Stimulated activated CD8-positive, alpha-beta memory T cell treated with anti-CD3 and anti-CD28 coated beads, Interleukin-2, amount 100 ng/mL, for 1 hour (primary cell): ENCODE measurements around the gene SERINC5.
"Not testable (repeated sequence)": the region's sequence is repeated elsewhere in the genome, so short reads cannot be mapped to it uniquely, and the experiment has no call there.

Experiments used
- DNase-seq, 2 donors: peaks; one replicate each; pipeline ENCODE4 v3.0.0-alpha.2; 2020; ENCODE audit warnings: low read depth in 2 of 2

The SERINC5 gene

GRCh38 chr5:80198399-80198798 is 57.4 kb downstream of the SERINC5 start:
- no peak for DNase-seq

GRCh38 chr5:80195837-80196400 is 59.9 kb downstream of the SERINC5 start:
- no peak for DNase-seq

GRCh38 chr5:80194468-80194867 is 61.4 kb downstream of the SERINC5 start:
- no peak for DNase-seq

GRCh38 chr5:80193401-80193800 is 62.4 kb downstream of the SERINC5 start:
- no peak for DNase-seq

DNA sequence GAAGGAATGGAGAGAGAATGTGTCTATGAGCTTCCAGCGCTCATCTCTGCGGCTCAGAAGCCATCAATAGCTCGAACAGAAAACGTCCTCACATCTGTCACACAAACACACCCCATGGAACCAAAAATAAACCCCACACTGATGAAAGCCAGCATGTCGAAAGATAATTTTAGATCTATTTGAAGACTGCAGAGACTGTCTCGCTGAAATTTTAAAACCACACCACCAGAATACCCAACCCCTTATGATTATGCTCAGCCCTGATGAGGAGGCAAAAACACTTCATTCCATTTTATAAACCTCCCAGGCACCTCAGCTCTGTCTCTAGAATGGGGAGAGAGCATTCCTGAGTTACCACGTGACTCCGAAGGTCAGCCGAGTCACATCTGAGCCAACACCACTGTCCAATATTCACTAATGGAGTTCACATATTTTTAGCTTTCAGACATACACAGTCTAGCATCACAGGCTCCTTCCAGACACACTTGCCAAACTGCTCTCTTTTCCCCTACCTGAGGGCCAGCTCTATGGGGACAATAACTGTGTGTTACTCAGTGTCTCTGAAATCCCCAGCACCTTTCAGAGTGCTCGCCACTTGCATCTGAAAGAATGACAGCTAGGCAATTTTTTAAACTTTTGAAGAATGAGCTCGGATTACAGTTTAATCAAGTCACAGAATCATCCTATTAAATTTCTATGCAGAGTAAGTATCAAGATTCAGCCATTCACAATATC is 63.2 kb downstream of the SERINC5 start:
- no peak for DNase-seq

DNA sequence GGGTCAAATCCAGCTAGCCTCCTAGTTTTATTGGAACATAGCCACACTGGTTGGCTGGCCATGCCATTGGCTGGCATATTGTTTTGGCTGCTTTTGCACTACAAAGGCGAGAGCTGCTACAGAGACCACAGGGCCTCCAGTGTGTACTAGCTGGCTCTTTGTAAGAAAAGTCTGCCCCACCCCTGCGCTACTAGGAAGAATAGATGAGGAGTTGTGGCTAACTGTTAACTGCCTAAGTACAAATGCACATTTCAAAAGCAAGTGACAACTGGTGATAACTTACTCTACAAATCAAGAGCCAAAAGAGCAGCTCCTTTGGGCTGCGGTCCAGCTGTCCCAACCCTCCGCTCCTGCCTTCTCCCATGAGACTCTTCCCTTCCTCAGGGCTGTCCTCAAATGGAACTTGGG is 63.9 kb downstream of the SERINC5 start:
- peak in 1 of 2 donors; percentile 26 for DNase-seq

- no peak for DNase-seq
Observed at GRCh38 chr5:80191397-80191796, 64.5 kb downstream of the SERINC5 start.

DNA sequence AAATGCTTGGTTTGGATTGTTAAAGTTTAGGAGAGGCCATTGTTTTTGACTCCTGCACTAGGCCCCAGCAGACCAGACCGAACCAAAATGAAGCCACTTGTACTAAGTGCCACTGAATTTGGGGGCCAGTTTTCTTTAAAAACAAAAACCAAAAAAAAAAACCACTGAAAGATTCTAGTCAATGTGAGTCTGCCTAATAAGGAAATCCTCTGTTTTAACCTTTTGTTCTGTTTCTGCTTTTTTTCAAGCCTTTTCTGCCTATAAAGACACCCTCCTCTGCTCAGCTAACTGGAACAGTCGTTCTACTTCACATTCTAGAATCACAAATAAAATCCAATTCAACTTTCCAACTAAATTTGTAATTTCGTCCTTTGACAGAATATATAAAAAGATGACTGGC is 64.9 kb downstream of the SERINC5 start:
- DNase-seq: no peak

DNA sequence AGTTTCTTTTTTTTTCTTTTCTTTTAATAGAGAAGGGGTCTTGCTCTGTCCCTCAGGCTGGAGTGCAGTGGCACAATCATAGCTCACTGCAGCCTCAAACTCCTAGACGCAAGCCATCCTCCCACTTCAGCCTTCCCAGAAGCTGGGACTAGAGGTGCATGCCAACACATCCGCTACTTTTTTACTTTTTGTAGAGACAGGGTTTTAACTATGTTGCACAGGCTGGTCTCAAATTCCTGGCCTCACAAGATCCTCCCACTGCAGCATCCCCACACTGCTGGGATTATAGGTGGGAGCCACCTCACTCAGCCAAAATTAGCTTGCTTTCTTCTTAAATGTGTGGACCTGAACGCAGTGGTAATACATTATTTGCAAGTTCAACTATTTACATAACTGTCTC is 66.1 kb downstream of the SERINC5 start:
- no peak for DNase-seq

- DNase-seq: no peak
Observed at GRCh38 chr5:80189201-80189600, 66.6 kb downstream of the SERINC5 start.

GRCh38 chr5:80187421-80188090 is 68.3 kb downstream of the SERINC5 start:
- DNase-seq: no peak

- DNase-seq: not testable (repeated sequence)
Observed at GRCh38 chr5:80185535-80185934, 70.3 kb downstream of the SERINC5 start.

GRCh38 chr5:80185095-80185494 is 70.8 kb downstream of the SERINC5 start:
- no peak for DNase-seq

DNA sequence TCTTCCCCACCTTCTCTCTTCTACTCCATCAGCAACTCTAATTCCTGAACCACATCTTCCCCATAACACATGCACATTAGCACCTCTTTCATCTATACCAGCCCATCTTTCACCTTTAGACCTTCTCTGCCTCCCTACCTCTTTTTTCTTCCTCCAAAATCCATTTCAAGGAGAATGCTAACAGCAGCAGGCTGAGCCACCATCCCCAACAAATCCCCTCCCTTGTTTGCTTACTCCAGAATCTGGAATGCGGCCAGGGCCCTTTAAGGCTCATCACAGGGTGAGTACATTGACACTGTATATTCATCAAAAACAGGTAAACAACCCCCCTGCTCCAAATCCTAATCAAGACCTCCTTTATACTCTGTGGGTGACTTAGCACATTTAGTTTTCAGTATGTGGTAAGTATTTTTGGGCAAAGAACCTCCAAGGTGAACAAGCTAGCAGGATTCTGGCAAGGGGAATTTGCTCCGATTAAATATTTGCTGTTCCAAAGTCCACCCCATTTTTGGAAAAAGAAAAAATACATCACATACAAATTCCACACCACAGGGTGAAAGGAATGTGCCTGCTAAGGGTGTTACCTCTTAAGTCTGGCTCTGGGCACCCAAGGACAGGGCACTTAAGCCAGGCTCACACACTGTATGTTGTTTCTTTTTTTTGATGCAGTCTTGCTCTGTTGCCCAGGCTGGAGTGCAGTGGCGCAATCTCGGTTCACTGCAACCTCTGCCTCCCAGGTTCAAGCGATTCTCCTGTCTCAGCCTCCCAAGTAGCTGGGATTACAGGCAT is 71.4 kb downstream of the SERINC5 start:
- DNase-seq: no peak

GRCh38 chr5:80183728-80184234 is 72.1 kb downstream of the SERINC5 start:
- not testable (repeated sequence) for DNase-seq

- DNase-seq: no peak
Observed at GRCh38 chr5:80182809-80183580, 72.9 kb downstream of the SERINC5 start.

- DNase-seq: no peak
Observed at GRCh38 chr5:80181618-80182211, 74.1 kb downstream of the SERINC5 start.

DNA sequence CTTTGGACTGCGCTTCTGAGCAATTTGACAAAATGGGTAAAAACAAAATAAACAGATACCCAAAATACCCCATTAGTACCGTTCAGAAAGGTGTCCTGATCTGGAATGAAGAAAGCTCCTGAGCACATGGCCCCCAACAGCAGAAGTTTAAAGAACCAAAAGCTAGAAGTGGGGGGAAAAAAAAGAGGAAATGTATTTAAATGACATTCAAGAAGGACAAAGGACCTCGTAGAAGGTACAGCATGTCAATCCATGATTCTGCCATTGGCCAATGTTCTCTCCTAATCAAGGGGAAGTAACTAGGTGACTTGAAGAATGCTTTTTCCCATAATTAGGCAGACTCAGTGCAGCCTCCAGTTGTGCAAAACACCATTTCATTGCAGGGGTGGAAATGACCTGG is 78.6 kb downstream of the SERINC5 start:
- no peak for DNase-seq

- no peak for DNase-seq
Observed at GRCh38 chr5:80175337-80175736, 80.5 kb downstream of the SERINC5 start.

DNA sequence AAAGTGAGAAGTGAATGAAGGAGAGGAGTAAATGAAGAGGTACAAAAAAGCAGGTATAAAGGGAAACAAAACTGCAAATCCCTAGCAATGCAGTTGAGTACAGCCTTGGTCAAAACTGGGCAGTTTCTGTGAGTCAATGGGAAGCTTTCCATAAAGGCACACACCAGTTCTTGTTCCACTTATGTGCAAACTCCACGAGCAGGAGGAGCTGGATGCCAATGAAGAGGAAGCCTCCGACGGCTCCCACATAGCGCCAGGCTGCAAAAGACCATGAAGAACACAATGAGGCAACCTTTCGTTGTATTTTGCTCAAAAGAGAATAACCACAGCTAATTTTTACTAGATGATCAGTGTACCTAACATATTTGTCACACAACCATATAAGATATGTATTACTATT is 81.1 kb downstream of the SERINC5 start:
- no peak for DNase-seq
